Sciatic nerve (tissue), 1 donor: Measurements from ENCODE around the gene PDCL2. TPM values are rescaled to one million over a fixed set of nuclear protein-coding genes. Genes with fewer than 3 reads are reported as not detected.

Experiments used
- total RNA-seq: library from RNA; stranded (reverse); fragmentation: NEBNext Ultra II Directional; extraction: Animal tissue kit (Norgen Biotek cat#: 25700); gene quantifications from one replicate; pipeline ENCODE4 v1.2.1, GENCODE V29; 2021
- donor health status: DM: no; HTN: no; CAD: no.

The PDCL2 gene
- total RNA-seq, 1 donor from 2014 or later: not detected

Other genes starting within 250 kb of the PDCL2 start
- 14.6 TPM for gene SRD5A3, start 246.0 kb downstream of the PDCL2 start, total RNA-seq
- gene TMEM165, start 196.3 kb downstream of the PDCL2 start, total RNA-seq: 131 TPM
- 31.1 TPM for gene CLOCK, start 45.3 kb downstream of the PDCL2 start, total RNA-seq
- gene NMU, start 44.1 kb upstream of the PDCL2 start, total RNA-seq: not detected
- gene EXOC1L, start 227.5 kb upstream of the PDCL2 start, total RNA-seq: not detected